H1 (cell line): ENCODE data around the gene GPC6. TPM values are rescaled to one million over a fixed set of nuclear protein-coding genes. Genes with fewer than 3 reads are reported as not detected.

Experiments
- CTCF ChIA-PET: fragments of 300-600 bp; sonication (Branson Sonifier 250); formaldehyde crosslinking; loops from one replicate; lab custom pipeline; 2021; ENCODE audit not compliant: partially characterized antibody; lab: Charles Lee
- POLR2A ChIA-PET: fragments of 300-600 bp; sonication (Branson Sonifier 250); formaldehyde crosslinking; loops from one replicate; lab custom pipeline; 2021; ENCODE audit warnings: inconsistent platforms; ENCODE audit not compliant: partially characterized antibody; lab: Charles Lee
- DNase-seq, 2 experiments: peaks; one replicate each; pipeline versions ENCODE4 v3.0.0 to v3.0.0-alpha.2; 2010 to 2022; ENCODE audit warnings: low spot score in 2 of 2, low read depth in 1 of 2, mixed read lengths in 1 of 2
- FAIRE-seq: peaks from 2 replicates; lab custom pipeline; 2011; peaks lifted over from hg19 to GRCh38; lab: Jason Lieb, UNC
- H2AFZ ChIP-seq: 2 replicates; pipeline ENCODE4 v1.8.1; 2012; ENCODE audit warnings: low read length, inconsistent platforms
- H2AK5ac ChIP-seq: 2 replicates; pipeline ENCODE4 v1.6.1; 2013; ENCODE audit warnings: low read depth, low read length
- H2BK120ac ChIP-seq: replicated peaks from 2 replicates; pipeline ENCODE3; 2013; ENCODE audit warnings: low read depth, low read length, inconsistent platforms
- H2BK12ac ChIP-seq: 2 replicates; pipeline ENCODE4 v1.6.1; 2013; ENCODE audit warnings: low read depth, low read length
- H2BK15ac ChIP-seq: 2 replicates; pipeline ENCODE4 v1.6.1; 2013; ENCODE audit warnings: low read length
- H2BK20ac ChIP-seq: 2 replicates; pipeline ENCODE4 v1.6.1; 2013; ENCODE audit warnings: low read length
- H2BK5ac ChIP-seq: 2 replicates; pipeline ENCODE4 v1.6.1; 2013; ENCODE audit warnings: low read depth, low read length
- H3K14ac ChIP-seq: 2 replicates; pipeline ENCODE4 v1.6.1; 2013; ENCODE audit warnings: inconsistent platforms; ENCODE audit not compliant: insufficient read length
- H3K18ac ChIP-seq: 2 replicates; pipeline ENCODE4 v1.6.1; 2013; ENCODE audit warnings: low read length; ENCODE audit errors: extremely low read depth
- H3K23ac ChIP-seq: 2 replicates; pipeline ENCODE4 v1.6.1; 2013; ENCODE audit warnings: inconsistent platforms; ENCODE audit not compliant: insufficient read length
- H3K23me2 ChIP-seq: 2 replicates; pipeline ENCODE4 v1.6.1; 2013; ENCODE audit warnings: low read depth, low read length
- H3K27ac ChIP-seq: 2 replicates; pipeline ENCODE4 v1.6.1; 2011; ENCODE audit warnings: low read depth, low read length, inconsistent platforms
- H3K27me3 ChIP-seq, 4 experiments: replicated peaks in 1 of 4; 1 replicate in 1 of 4; 2 replicates in 3 of 4; pipeline versions ENCODE4 v1.6.1 to v1.8.1; 2011 to 2013; ENCODE audit warnings: low read length in 3 of 4, mild to moderate bottlenecking in 3 of 4, inconsistent platforms in 2 of 4, mixed read lengths in 2 of 4, moderate library complexity in 1 of 4; ENCODE audit not compliant: control insufficient read depth in 3 of 4, insufficient read depth in 3 of 4; ENCODE audit errors: extremely low read depth in 1 of 4
- H3K36me3 ChIP-seq, 4 experiments: 2 replicates each; pipeline versions ENCODE4 v1.6.1 to v1.8.1; 2011 to 2013; ENCODE audit warnings: mild to moderate bottlenecking in 4 of 4, low read length in 3 of 4, moderate library complexity in 2 of 4, control low read depth in 1 of 4, inconsistent platforms in 1 of 4; ENCODE audit not compliant: insufficient read depth in 4 of 4, control insufficient read depth in 2 of 4
- H3K4ac ChIP-seq: replicated peaks from 2 replicates; pipeline ENCODE3; 2013; ENCODE audit warnings: low read length, low read depth, mixed read lengths, inconsistent platforms; ENCODE audit not compliant: insufficient read length
- H3K4me1 ChIP-seq, 4 experiments: replicated peaks in 1 of 4; 1 replicate in 1 of 4; 2 replicates in 3 of 4; pipeline versions ENCODE4 v1.6.1 to v1.8.1; 2011 to 2013; ENCODE audit warnings: low read length in 3 of 4, inconsistent platforms in 2 of 4, mixed read lengths in 1 of 4; ENCODE audit not compliant: insufficient read depth in 4 of 4, control insufficient read depth in 3 of 4
- H3K4me2 ChIP-seq, 2 experiments: 2 replicates each; pipeline versions ENCODE4 v1.6.1 to v1.8.1; 2011 to 2013; ENCODE audit warnings: low read depth in 2 of 2, low read length in 2 of 2, control low read depth in 1 of 2, inconsistent platforms in 1 of 2, mild to moderate bottlenecking in 1 of 2; ENCODE audit not compliant: insufficient read depth in 1 of 2
- H3K4me3 ChIP-seq, 4 experiments: fragments of 200-600, 300-600 bp in 1 of 4; sonication (generic), shearing (Covaris generic), sonication (Bioruptor Twin) in 1 of 4; 2 replicates each; pipeline versions ENCODE4 v1.5.1 to v1.8.1; 2011 to 2016; ENCODE audit warnings: low read length in 4 of 4, low read depth in 3 of 4, control low read depth in 2 of 4, inconsistent platforms in 2 of 4, mild to moderate bottlenecking in 2 of 4, mixed read lengths in 1 of 4, moderate library complexity in 1 of 4; ENCODE audit not compliant: insufficient read depth in 2 of 4; ENCODE audit errors: extremely low read depth in 1 of 4
- H3K56ac ChIP-seq: replicated peaks from 2 replicates; pipeline ENCODE3; 2013; ENCODE audit warnings: low read depth, mild to moderate bottlenecking, mixed read lengths, low read length, inconsistent platforms; ENCODE audit not compliant: insufficient read length
- H3K79me1 ChIP-seq: 2 replicates; pipeline ENCODE4 v1.6.1; 2013; ENCODE audit warnings: low read depth, low read length, control low read depth
- H3K79me2 ChIP-seq, 2 experiments: 2 replicates each; pipeline versions ENCODE4 v1.6.1 to v1.8.1; 2012 to 2013; ENCODE audit warnings: low read length in 2 of 2, mild to moderate bottlenecking in 2 of 2, inconsistent platforms in 1 of 2; ENCODE audit not compliant: insufficient read depth in 2 of 2, control insufficient read depth in 1 of 2
- H3K9ac ChIP-seq, 4 experiments: replicated peaks in 1 of 4; 1 replicate in 1 of 4; 2 replicates in 3 of 4; pipeline versions ENCODE4 v1.6.1 to v1.8.1; 2011 to 2013; ENCODE audit warnings: low read depth in 3 of 4, low read length in 3 of 4, control low read depth in 2 of 4, mild to moderate bottlenecking in 2 of 4, moderate library complexity in 2 of 4, inconsistent platforms in 1 of 4; ENCODE audit errors: extremely low read depth in 1 of 4
- H3K9me3 ChIP-seq, 2 experiments: 2 replicates each; pipeline versions ENCODE4 v1.6.1 to v1.8.1; 2012 to 2013; ENCODE audit warnings: mild to moderate bottlenecking in 2 of 2, moderate library complexity in 2 of 2, control low read depth in 1 of 2, inconsistent platforms in 1 of 2, low read depth in 1 of 2, low read length in 1 of 2, mixed read lengths in 1 of 2; ENCODE audit not compliant: insufficient read depth in 2 of 2
- H4K20me1 ChIP-seq, 2 experiments: replicated peaks in 1 of 2; 2 replicates each; pipeline versions ENCODE3 to v1.8.1; 2011 to 2013; ENCODE audit warnings: inconsistent platforms in 2 of 2, low read length in 2 of 2, mild to moderate bottlenecking in 1 of 2; ENCODE audit not compliant: insufficient read depth in 2 of 2, control insufficient read depth in 1 of 2
- H4K5ac ChIP-seq: 2 replicates; pipeline ENCODE4 v1.6.1; 2013; ENCODE audit warnings: low read length, low read depth, mixed read lengths, inconsistent platforms; ENCODE audit not compliant: insufficient read length
- H4K8ac ChIP-seq: 2 replicates; pipeline ENCODE4 v1.8.0; 2013; ENCODE audit warnings: mild to moderate bottlenecking, moderate library complexity, low read length, inconsistent platforms; ENCODE audit not compliant: insufficient read depth; ENCODE audit errors: extremely low read depth
- H4K91ac ChIP-seq: replicated peaks from 2 replicates; pipeline ENCODE3; 2013; ENCODE audit warnings: low read length, mixed read lengths, inconsistent platforms; ENCODE audit not compliant: insufficient read length
- JUND ChIP-seq: IDR thresholded peaks from 2 replicates; pipeline ENCODE4 v1.6.1; 2011; ENCODE audit warnings: mild to moderate bottlenecking, improper control_type of control experiment, low read length
- WGBS, 2 experiments: shearing (Covaris generic) in 1 of 2; methylation state at CpG; one replicate each; pipeline versions ENCODE4 v1.1.6 to v1.1.7; 2013 to 2015; ENCODE audit warnings: low lambda C conversion rate in 2 of 2, mixed read lengths in 2 of 2, inconsistent platforms in 1 of 2, low coverage in 1 of 2, missing lambda C conversion rate in 1 of 2; ENCODE audit not compliant: insufficient replicate concordance in 2 of 2, insufficient coverage in 1 of 2, insufficient read length in 1 of 2; ENCODE audit errors: extremely low coverage in 1 of 2, missing lambda C conversion rate in 1 of 2; 5-methylcytosine and 5-hydroxymethylcytosine counted together
- polyA plus RNA-seq, 7 experiments: library from polyadenylated mRNA; depleted of rRNA in 3 of 7; stranded (reverse) in 5 of 7; unstranded in 2 of 7; fragments of >200 nt in 5 of 7; fragments of 200-250 nt in 2 of 7; gene quantifications; 1 replicate in 5 of 7; 2 replicates in 1 of 7; 4 replicates in 1 of 7; pipeline versions ENCODE4 v1.2.1 to v1.2.3, GENCODE V29; 2011 to 2013; ENCODE audit warnings: missing spikeins in 2 of 7, mixed read lengths in 2 of 7
- total RNA-seq: library from RNA; stranded (reverse); fragmentation: NEBNext Ultra II Directional; extraction: Animal tissue kit (Norgen Biotek cat#: 25700); gene quantifications from 2 replicates; pipeline ENCODE4 v1.2.1, GENCODE V29; 2021

Gene GPC6
- total and polyA plus RNA-seq, 2 of the 8 experiments (the other 6 are each of a cell fraction or from before 2014, with no cell fraction given), result 5.4 to 12.0 TPM

DNA sequence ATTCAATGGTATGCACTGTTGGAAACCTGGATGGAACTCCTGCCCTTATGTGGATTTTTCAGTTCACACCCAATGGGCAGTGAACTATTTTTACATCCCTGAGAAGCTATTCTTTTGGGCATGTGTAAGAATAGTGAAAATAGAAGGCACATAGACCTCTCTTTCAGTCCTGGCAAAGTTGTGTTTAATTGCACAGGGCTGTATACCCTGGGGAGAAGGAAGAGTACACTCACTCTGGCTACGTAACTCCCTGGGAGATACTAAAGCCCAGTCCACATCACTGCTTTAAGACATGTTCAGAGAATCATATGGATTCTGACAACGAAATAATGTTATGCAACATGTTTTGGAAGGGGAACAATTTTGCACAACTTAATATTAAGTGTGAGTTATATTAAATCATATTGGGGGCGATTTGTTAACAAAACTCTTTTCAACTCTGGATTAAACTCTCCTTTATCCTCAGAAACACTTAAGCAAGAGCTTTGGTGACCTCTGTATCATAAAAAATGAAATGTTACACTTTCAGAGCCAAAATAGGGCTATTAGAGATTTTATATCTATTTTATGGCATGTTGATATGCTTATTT is 1086.8 kb downstream of the GPC6 start:
- Histone ChIP-seq H2AFZ (no peak overlapping the region), H4K91ac (no peak overlapping the region), H3K4me1 (peaks cover 5 to 12% (median 10%) of the 10 kb centered on the region in 4 experiments; a peak in 6 of 7 replicates), H3K9me3 (no peaks in the 10 kb centered on the region), H3K56ac (no peak overlapping the region), H3K9ac (no peak overlapping the region), H3K79me1 (no peaks in the 10 kb centered on the region), H2BK20ac (no peak overlapping the region), H3K23me2 (no peaks in the 10 kb centered on the region), H3K14ac (no peak overlapping the region), H2BK5ac (no peak overlapping the region), H3K18ac (no peak overlapping the region), H2BK120ac (no peak overlapping the region), H4K5ac (no peak overlapping the region), H3K4me2 (no peak overlapping the region), H2AK5ac (no peak overlapping the region), H2BK12ac (no peak overlapping the region), H4K8ac (no peak overlapping the region), H3K36me3 (no peaks in the 10 kb centered on the region), H3K27ac (no peak overlapping the region), H4K20me1 (no peaks in the 10 kb centered on the region), H3K27me3 (no peaks in the 10 kb centered on the region), H3K79me2 (no peaks in the 10 kb centered on the region), H3K23ac (no peak overlapping the region), H3K4me3 (no peak overlapping the region), H3K4ac (no peak overlapping the region), H2BK15ac (no peak overlapping the region)
- FAIRE-seq, result no peak
- ChIA-PET CTCF (interaction anchor here (1.0 to 1.8 kb wide), 3 partner anchors 10 to 49 kb away, joined by 3 to 5 read pairs (median 4); no protein-coding TSS in a partner anchor), POLR2A (no interaction called here)
- no peak for DNase-seq
- WGBS, 2 experiments, result 88% methylated on average over 3 of the region's 3 CpGs; no CpG with 5 or more reads in 1 of the 2 experiments
- TF ChIP-seq JUND, result no peak
